ENCODE data around the gene HFE. TPM values are rescaled to one million over a fixed set of nuclear protein-coding genes. Genes with fewer than 3 reads are reported as not detected.

HFE gene
- total and polyA plus RNA-seq, 4 donors = 6.3 to 12.7 (median 8.2) TPM

- H3K4me3 ChIP-seq (ENCODE audit: low read depth in 1 of 3, low read length in 3 of 3) = no peak overlapping the region
- peaks cover 2 to 9% (median 5%) of the 10 kb centered on the region in 4 donors for H3K4me1 ChIP-seq (ENCODE audit: control insufficient read depth in 4 of 4, insufficient read depth in 4 of 4, low read length in 3 of 4)
- no peaks in the 10 kb centered on the region for H3K9me3 ChIP-seq (ENCODE audit: control insufficient read depth in 4 of 4, low read length in 3 of 4)
- peaks cover 0 to 3% (median 0%) of the 10 kb centered on the region in 4 donors for H3K36me3 ChIP-seq (ENCODE audit: control insufficient read depth in 4 of 4, insufficient read depth in 3 of 4, low read depth in 1 of 4, low read length in 3 of 4)
- DNase-seq (ENCODE audit: low spot score) = no peak
- H3K9ac ChIP-seq (ENCODE audit: low read depth in 1 of 2, low read length in 2 of 2) = no peak overlapping the region
- WGBS = 86% methylated on average over 2 of the region's 2 CpGs
- TF ChIP-seq GABPA (IDR thresholded peaks at IDR 0.05 in 1 of 2, conservative IDR thresholded peaks at IDR 0.05 in 1 of 2) (no peak), ZBTB33 (IDR thresholded peaks at IDR 0.05) (no peak), YY1 (IDR thresholded peaks at IDR 0.05) (no peak), FOXA2 (IDR thresholded peaks at IDR 0.05) (no peak), JUND (IDR thresholded peaks at IDR 0.05) (no peak), EGR1 (IDR thresholded peaks at IDR 0.05; ENCODE audit: low read depth in 2 of 2) (no peak), CTCF (IDR thresholded peaks at IDR 0.05; ENCODE audit: low read depth, low read length, missing input control) (no peak), NR2F2 (IDR thresholded peaks at IDR 0.05) (no peak), ATF3 (IDR thresholded peaks at IDR 0.05) (no peak), RXRA (IDR thresholded peaks at IDR 0.05) (no peak)
- no peak overlapping the region for H3K27ac ChIP-seq (ENCODE audit: low read depth in 1 of 2, low read length in 2 of 2)
- H3K27me3 ChIP-seq (ENCODE audit: control insufficient read depth in 4 of 4, insufficient read depth in 4 of 4, low read length in 3 of 4) = no peaks in the 10 kb centered on the region
Observed at GRCh38 chr6:26089272-26089671, 2.0 kb downstream of the HFE start.

GRCh38 chr6:26092443-26092842 lies 5.2 kb downstream of the HFE start:
- H3K9me3 ChIP-seq (ENCODE audit: control insufficient read depth in 4 of 4, low read length in 3 of 4) = no peaks in the 10 kb centered on the region
- H3K4me1 ChIP-seq (ENCODE audit: control insufficient read depth in 4 of 4, insufficient read depth in 4 of 4, low read length in 3 of 4) = peaks cover 2 to 11% (median 6%) of the 10 kb centered on the region in 4 donors
- no peak overlapping the region for H3K9ac ChIP-seq (ENCODE audit: low read depth in 1 of 2, low read length in 2 of 2)
- no peak for DNase-seq (ENCODE audit: low spot score)
- no peak overlapping the region for H3K4me3 ChIP-seq (ENCODE audit: low read depth in 1 of 3, low read length in 3 of 3)
- TF ChIP-seq CTCF (IDR thresholded peaks at IDR 0.05; ENCODE audit: low read depth, low read length, missing input control) (no peak), TAF1 (conservative IDR thresholded peaks at IDR 0.05) (no peak), HNF4A (conservative IDR thresholded peaks at IDR 0.05) (no peak), FOXA2 (IDR thresholded peaks at IDR 0.05) (no peak), RXRA (IDR thresholded peaks at IDR 0.05) (no peak), MAX (IDR thresholded peaks at IDR 0.05) (no peak), JUND (IDR thresholded peaks at IDR 0.05) (no peak), ATF3 (IDR thresholded peaks at IDR 0.05) (no peak)
- H3K27me3 ChIP-seq (ENCODE audit: control insufficient read depth in 4 of 4, insufficient read depth in 4 of 4, low read length in 3 of 4) = no peaks in the 10 kb centered on the region
- WGBS = 91% methylated on average over 4 of the region's 4 CpGs
- H3K27ac ChIP-seq (ENCODE audit: low read depth in 1 of 2, low read length in 2 of 2) = no peak overlapping the region
- peaks cover 0 to 3% (median 0%) of the 10 kb centered on the region in 4 donors for H3K36me3 ChIP-seq (ENCODE audit: control insufficient read depth in 4 of 4, insufficient read depth in 3 of 4, low read depth in 1 of 4, low read length in 3 of 4)
